Tibial nerve (tissue), 4 donors: ENCODE results near the gene NAT14. TPM values are rescaled to one million over a fixed set of nuclear protein-coding genes. Genes with fewer than 3 reads are reported as not detected.

Source experiments
- DNase-seq, 2 donors: peaks; one replicate each; pipeline ENCODE4 v3.0.0-alpha.2; 2019; ENCODE audit warnings: low spot score in 2 of 2
- H3K27ac ChIP-seq, 4 donors: fragments of 200-600 bp; sonication (generic) in 3 of 4; one replicate each; pipeline ENCODE4 v1.5.1; 2017 to 2019; ENCODE audit warnings: mild to moderate bottlenecking in 1 of 4
- H3K27me3 ChIP-seq, 2 donors: fragments of 200-600 bp; sonication (generic) in 1 of 2; one replicate each; pipeline versions ENCODE4 v1.5.1 to v1.6.0; 2017 to 2019
- H3K36me3 ChIP-seq, 3 donors: fragments of 200-600 bp; sonication (generic); one replicate each; pipeline ENCODE4 v1.5.1; 2018 to 2019
- H3K4me1 ChIP-seq, 4 donors: fragments of 200-600 bp; sonication (generic) in 3 of 4; one replicate each; pipeline ENCODE4 v1.5.1; 2017 to 2019
- H3K4me3 ChIP-seq, 4 donors: fragments of 200-600 bp; sonication (generic) in 3 of 4; one replicate each; pipeline ENCODE4 v1.5.1; 2017 to 2019; ENCODE audit warnings: mild to moderate bottlenecking in 1 of 4, moderate library complexity in 1 of 4
- H3K9me3 ChIP-seq, 4 donors: fragments of 200-600 bp; sonication (generic) in 3 of 4; one replicate each; pipeline ENCODE4 v1.5.1; 2017 to 2019
- CTCF ChIP-seq, 5 experiments: fragments of 200-600 bp in 3 of 5; fragments of 450-650 bp in 2 of 5; sonication (generic) in 3 of 5; IDR thresholded peaks; one replicate each; pipeline ENCODE4 v1.5.1; 2016 to 2019; ENCODE audit warnings: antibody characterized with exemption in 5 of 5, mild to moderate bottlenecking in 3 of 5, moderate library complexity in 2 of 5
- EP300 ChIP-seq, 2 donors: sonication (generic); formaldehyde crosslinking; IDR thresholded peaks; one replicate each; pipeline ENCODE4 v1.6.1; 2017; ENCODE audit warnings: antibody characterized with exemption in 2 of 2, mild to moderate bottlenecking in 1 of 2
- POLR2A ChIP-seq, 2 donors: fragments of 450-650 bp; IDR thresholded peaks; one replicate each; pipeline ENCODE4 v1.6.1; 2017; ENCODE audit warnings: antibody characterized with exemption in 2 of 2, mild to moderate bottlenecking in 2 of 2, moderate library complexity in 2 of 2
- WGBS, 2 donors: methylation state at CpG; one replicate each; pipeline ENCODE4 v1.1.5; 2018; 5-methylcytosine and 5-hydroxymethylcytosine counted together
- total RNA-seq, 4 donors: library from RNA; depleted of rRNA; stranded (reverse); fragments of >200 nt; gene quantifications; one replicate each; pipeline ENCODE4 v1.1.0, GENCODE V29; 2016

The NAT14 gene
- total RNA-seq, 4 donors from 2014 or later = 3.1 to 8.0 (median 4.3) TPM

- Histone ChIP-seq H3K27ac (peak overlapping the region; percentile 66 to 93 (median 82)), H3K4me1 (peaks cover 0 to 18% (median 0%) of the 10 kb centered on the region in 4 donors), H3K36me3 (peaks cover 0 to 11% (median 0%) of the 10 kb centered on the region in 3 donors), H3K4me3 (peak overlapping the region; percentile 33 to 59 (median 48)), H3K27me3 (no peaks in the 10 kb centered on the region), H3K9me3 (no peaks in the 10 kb centered on the region)
- peak; percentile 49 to 67 for TF ChIP-seq EP300 (IDR thresholded peaks at IDR 0.05)
- TF ChIP-seq POLR2A (IDR thresholded peaks at IDR 0.05) = peak in 1 of 2 donors; percentile 25
- peak; percentile 86 to 97 (median 93) for TF ChIP-seq CTCF (IDR thresholded peaks at IDR 0.05)
- 11% methylated on average over 39 to 41 of the region's 61 CpGs for WGBS, 2 donors
- peak; percentile 89 to 92 for DNase-seq
These were observed 32.1 kb downstream of the NAT14 start for GRCh38 chr19:55516878-55517620.

GRCh38 chr19:55519451-55520311 is 34.7 kb downstream of the NAT14 start:
- Histone ChIP-seq H3K4me3 (no peak overlapping the region), H3K4me1 (peaks cover 0 to 18% (median 0%) of the 10 kb centered on the region in 4 donors), H3K36me3 (peaks cover 0 to 3% (median 0%) of the 10 kb centered on the region in 3 donors), H3K27ac (no peak overlapping the region), H3K27me3 (peaks cover 0 to 7% of the 10 kb centered on the region in 2 donors), H3K9me3 (no peaks in the 10 kb centered on the region)
- DNase-seq = no peak
- WGBS, 2 donors = 89 to 90% methylated on average over 10 of the region's 10 CpGs
- TF ChIP-seq CTCF (IDR thresholded peaks at IDR 0.05) (no peak), POLR2A (IDR thresholded peaks at IDR 0.05) (no peak)

- Histone ChIP-seq H3K9me3 (no peaks in the 10 kb centered on the region), H3K36me3 (no peaks in the 10 kb centered on the region), H3K27me3 (peaks cover 0 to 14% of the 10 kb centered on the region in 2 donors), H3K4me1 (peaks cover 0 to 19% (median 0%) of the 10 kb centered on the region in 4 donors), H3K27ac (no peak overlapping the region), H3K4me3 (no peak overlapping the region)
- DNase-seq = no peak
- WGBS, 2 donors = 64 to 73% methylated on average over 13 to 14 of the region's 14 CpGs
- no peak for TF ChIP-seq CTCF (IDR thresholded peaks at IDR 0.05)
- no peak for TF ChIP-seq POLR2A (IDR thresholded peaks at IDR 0.05)
- no peak for TF ChIP-seq EP300 (IDR thresholded peaks at IDR 0.05)
These were observed 35.8 kb downstream of the NAT14 start for GRCh38 chr19:55520691-55521292.

- TF ChIP-seq EP300 (IDR thresholded peaks at IDR 0.05) (no peak), CTCF (IDR thresholded peaks at IDR 0.05) (no peak), POLR2A (IDR thresholded peaks at IDR 0.05) (no peak)
- 29 to 50% methylated on average over 24 to 27 of the region's 29 CpGs for WGBS, 2 donors
- Histone ChIP-seq H3K27me3 (peaks cover 0 to 41% of the 10 kb centered on the region in 2 donors), H3K36me3 (no peaks in the 10 kb centered on the region), H3K4me3 (no peak overlapping the region), H3K9me3 (no peaks in the 10 kb centered on the region), H3K4me1 (peaks cover 0 to 18% (median 0%) of the 10 kb centered on the region in 4 donors), H3K27ac (no peak overlapping the region)
- no peak for DNase-seq
These were observed 40.5 kb downstream of the NAT14 start for GRCh38 chr19:55525289-55526101.
